Neural cell (in vitro differentiated cells): ENCODE measurements around the gene SLIT3.

Experiments
- CTCF ChIP-seq: fragments of 450-650 bp; IDR thresholded peaks from 2 replicates; pipeline ENCODE4 v1.5.1; 2014; ENCODE audit warnings: antibody characterized with exemption, mild to moderate bottlenecking, moderate library complexity; ENCODE audit not compliant: poor library complexity, severe bottlenecking
- EP300 ChIP-seq: fragments of 450-650 bp; conservative IDR thresholded peaks from 2 replicates; pipeline ENCODE4 v1.6.1; 2014; ENCODE audit warnings: antibody characterized with exemption, mild to moderate bottlenecking, moderate library complexity; ENCODE audit not compliant: poor library complexity, severe bottlenecking
- EZH2 ChIP-seq: fragments of 200-600, 300-800 bp; shearing (Covaris generic), sonication (generic); IDR thresholded peaks from 2 replicates; pipeline ENCODE4 v1.6.1; 2014; ENCODE audit warnings: antibody characterized with exemption, low read length, borderline replicate concordance, mild to moderate bottlenecking; ENCODE audit not compliant: insufficient read depth, poor library complexity, severe bottlenecking
- MXI1 ChIP-seq: fragments of 450-650 bp; conservative IDR thresholded peaks from 2 replicates; pipeline ENCODE4 v1.6.1; 2014; ENCODE audit warnings: antibody characterized with exemption, mild to moderate bottlenecking; ENCODE audit not compliant: poor library complexity, severe bottlenecking
- POLR2AphosphoS5 ChIP-seq: IDR thresholded peaks from 2 replicates; pipeline ENCODE4 v1.6.1; 2012
- RAD21 ChIP-seq: fragments of 450-650 bp; conservative IDR thresholded peaks from 2 replicates; pipeline ENCODE4 v1.6.1; 2014; ENCODE audit warnings: antibody characterized with exemption, mild to moderate bottlenecking, moderate library complexity
- REST ChIP-seq: IDR thresholded peaks from 2 replicates; pipeline ENCODE4 v1.6.1; 2012; ENCODE audit warnings: borderline replicate concordance

- no peak for TF ChIP-seq CTCF
- no peak for TF ChIP-seq MXI1
- no peak for TF ChIP-seq EP300
- TF ChIP-seq POLR2AphosphoS5 = no peak
- TF ChIP-seq EZH2 = no peak
- no peak for TF ChIP-seq REST
- TF ChIP-seq RAD21 = no peak
Measured at GRCh38 chr5:168792678-168793077, 508.3 kb downstream of the SLIT3 start.
